NOMO-1 (cell line): ENCODE measurements around the gene FAM227B.
"Not testable (repeated sequence)": the region's sequence is repeated elsewhere in the genome, so short reads cannot be mapped to it uniquely, and the experiment has no call there.

Experiments
- DNase-seq, 2 experiments: peaks; one replicate each; lab custom pipeline; 2025; ENCODE audit not compliant: unreplicated experiment in 2 of 2; lab: John Stamatoyannopoulos, UW

The FAM227B gene

GRCh38 chr15:49387471-49387870 is 233.1 kb downstream of the FAM227B start:
- DNase-seq, result peak in 1 of 2 experiments; percentile 82

GRCh38 chr15:49383266-49383665 is 237.4 kb downstream of the FAM227B start:
- no peak for DNase-seq

GRCh38 chr15:49382394-49382793 is 238.2 kb downstream of the FAM227B start:
- DNase-seq, result no peak

GRCh38 chr15:49380912-49381311 is 239.7 kb downstream of the FAM227B start:
- DNase-seq, result no peak

GRCh38 chr15:49379996-49380395 is 240.6 kb downstream of the FAM227B start:
- peak; percentile 51 to 53 for DNase-seq

- no peak for DNase-seq
Measured at GRCh38 chr15:49372366-49372765, 248.3 kb downstream of the FAM227B start.

GRCh38 chr15:49370782-49371181 is 249.8 kb downstream of the FAM227B start:
- peak in 1 of 2 experiments; percentile 13 for DNase-seq

GRCh38 chr15:49366496-49366895 is 254.1 kb downstream of the FAM227B start:
- no peak for DNase-seq

- DNase-seq, result no peak
Measured at GRCh38 chr15:49361370-49361769, 259.2 kb downstream of the FAM227B start.

GRCh38 chr15:49354439-49354838 is 266.2 kb downstream of the FAM227B start:
- DNase-seq, result not testable (repeated sequence)

- DNase-seq, result no peak
Measured at GRCh38 chr15:49343546-49343945, 277.1 kb downstream of the FAM227B start.

- DNase-seq, result no peak
Measured at GRCh38 chr15:49339656-49340055, 281.0 kb downstream of the FAM227B start.

- DNase-seq, result no peak
Measured at GRCh38 chr15:49331951-49332350, 288.7 kb downstream of the FAM227B start.

- DNase-seq, result no peak
Measured at GRCh38 chr15:49331442-49331841, 289.2 kb downstream of the FAM227B start.

GRCh38 chr15:49330166-49330565 is 290.5 kb downstream of the FAM227B start:
- no peak for DNase-seq

GRCh38 chr15:49328941-49329340 is 291.7 kb downstream of the FAM227B start:
- no peak for DNase-seq

GRCh38 chr15:49327927-49328326 is 292.7 kb downstream of the FAM227B start:
- no peak for DNase-seq

- no peak for DNase-seq
Measured at GRCh38 chr15:49323207-49323606, 297.4 kb downstream of the FAM227B start.

GRCh38 chr15:49320351-49320750 is 300.3 kb downstream of the FAM227B start:
- peak; percentile 19 to 74 for DNase-seq

- no peak for DNase-seq
Measured at GRCh38 chr15:49315391-49315823, 305.2 kb downstream of the FAM227B start.

GRCh38 chr15:49314716-49315115 is 305.9 kb downstream of the FAM227B start:
- DNase-seq, result no peak

- DNase-seq, result peak in 1 of 2 experiments; percentile 22
Measured at GRCh38 chr15:49313650-49314049, 307.0 kb downstream of the FAM227B start.

- no peak for DNase-seq
Measured at GRCh38 chr15:49309889-49310288, 310.7 kb downstream of the FAM227B start.
